GM12892 (cell line): ENCODE data around the gene RAPGEF1.

Experiments used
- DNase-seq: peaks from one replicate; pipeline ENCODE4 v3.0.0; 2011; ENCODE audit not compliant: insufficient read length
- FAIRE-seq: peaks from 2 replicates; lab custom pipeline; 2011; peaks lifted over from hg19 to GRCh38; lab: Jason Lieb, UNC
- POLR2A ChIP-seq: IDR thresholded peaks from 2 replicates; pipeline ENCODE4 v1.6.1; 2011; ENCODE audit warnings: low read depth, low read length, control low read depth
- POLR2AphosphoS5 ChIP-seq: IDR thresholded peaks from 2 replicates; pipeline ENCODE4 v1.6.1; 2011; ENCODE audit warnings: low read depth, low read length, control low read depth
- TAF1 ChIP-seq: IDR thresholded peaks from 2 replicates; pipeline ENCODE4 v1.6.1; 2011; ENCODE audit warnings: low read depth, mild to moderate bottlenecking, control low read depth, low read length, borderline replicate concordance

The RAPGEF1 gene

DNA sequence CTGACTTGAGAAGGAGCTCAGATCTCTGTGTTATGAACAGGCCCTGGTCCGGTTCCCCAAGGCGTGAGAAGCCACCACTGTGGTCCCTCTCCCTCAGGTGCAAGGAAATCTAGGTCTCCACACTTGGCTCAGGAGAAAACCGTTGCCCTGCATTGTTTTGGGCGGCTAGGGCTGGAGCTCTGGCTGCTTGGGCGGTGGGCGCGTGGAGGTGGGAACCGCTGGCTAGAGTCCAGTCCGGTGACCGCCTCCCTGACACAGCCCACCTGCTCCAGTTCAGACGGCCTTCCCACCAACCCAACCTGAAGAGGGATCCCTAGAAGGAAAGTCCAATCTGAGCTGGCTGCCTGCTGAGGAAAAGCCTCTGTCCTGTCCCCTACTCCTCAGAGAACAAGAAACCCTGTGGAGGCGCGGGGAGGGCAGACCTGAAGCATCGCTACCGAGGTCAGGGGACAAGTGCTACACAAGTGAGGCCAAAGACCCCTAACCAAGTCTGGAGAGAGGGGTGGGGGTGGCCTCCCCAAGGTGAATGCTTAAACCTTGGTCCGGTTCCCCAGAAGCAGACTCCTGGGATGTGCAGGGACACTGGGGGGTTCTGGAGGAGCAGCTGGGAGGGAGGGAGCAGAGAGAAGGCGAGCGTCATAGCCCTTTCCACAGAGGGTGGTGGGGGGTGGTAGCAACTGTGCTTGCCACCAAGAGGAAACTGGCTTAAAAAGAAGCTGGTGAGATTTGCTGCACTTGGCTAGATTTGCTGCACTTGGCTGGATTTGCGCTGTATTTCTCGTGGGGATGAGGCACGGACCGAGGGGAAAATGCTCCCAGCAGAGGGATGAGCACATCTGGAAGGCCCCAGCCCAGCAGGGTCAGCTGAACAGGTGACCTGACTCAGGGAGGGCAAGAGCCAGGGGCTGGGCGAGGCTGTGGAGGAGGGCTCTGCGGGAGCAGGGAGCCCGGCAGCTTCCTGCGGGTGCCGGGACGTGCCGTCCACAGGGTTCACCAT lies 65.2 kb downstream of the RAPGEF1 start:
- DNase-seq, result no peak
- TF ChIP-seq POLR2A (peak; percentile 4; the same call in 1 of the 2 replicates), TAF1 (no peak)
- FAIRE-seq, result no peak

- no peak for DNase-seq
- FAIRE-seq, result peak; percentile 33
- no peak for TF ChIP-seq POLR2A
- TF ChIP-seq TAF1, result no peak; the same call in 1 of the 2 replicates
- TF ChIP-seq POLR2AphosphoS5, result no peak
Observed at GRCh38 chr9:131673531-131673930, 66.3 kb downstream of the RAPGEF1 start.

GRCh38 chr9:131673068-131673467 lies 66.8 kb downstream of the RAPGEF1 start:
- FAIRE-seq, result no peak
- TF ChIP-seq TAF1 (no peak), POLR2A (no peak), POLR2AphosphoS5 (no peak)
- DNase-seq, result no peak

GRCh38 chr9:131672451-131672850 lies 67.4 kb downstream of the RAPGEF1 start:
- no peak for DNase-seq
- TF ChIP-seq TAF1 (no peak), POLR2A (no peak), POLR2AphosphoS5 (no peak)
- FAIRE-seq, result no peak

DNA sequence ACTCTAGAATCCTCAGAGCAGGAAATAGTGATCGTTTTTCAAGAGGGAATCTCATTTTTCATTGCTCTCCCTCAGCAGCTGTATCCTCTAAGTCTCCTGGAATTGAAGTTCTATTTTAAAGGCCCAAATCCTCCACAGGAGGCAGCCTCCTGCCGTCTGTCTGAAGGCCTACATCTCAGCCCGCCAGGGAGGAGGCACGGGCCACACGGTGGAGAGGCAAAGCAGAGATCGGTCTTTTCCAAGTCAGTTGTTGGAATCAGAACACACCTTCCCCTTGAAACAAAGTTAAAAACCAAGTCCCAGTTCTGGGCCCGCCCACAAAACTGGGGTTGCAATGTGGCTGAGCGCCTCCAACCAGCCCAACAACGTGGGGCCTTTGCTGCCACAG lies 68.7 kb downstream of the RAPGEF1 start:
- FAIRE-seq (no peak), DNase-seq (no peak)
- TF ChIP-seq POLR2A (no peak), POLR2AphosphoS5 (no peak), TAF1 (no peak)

DNA sequence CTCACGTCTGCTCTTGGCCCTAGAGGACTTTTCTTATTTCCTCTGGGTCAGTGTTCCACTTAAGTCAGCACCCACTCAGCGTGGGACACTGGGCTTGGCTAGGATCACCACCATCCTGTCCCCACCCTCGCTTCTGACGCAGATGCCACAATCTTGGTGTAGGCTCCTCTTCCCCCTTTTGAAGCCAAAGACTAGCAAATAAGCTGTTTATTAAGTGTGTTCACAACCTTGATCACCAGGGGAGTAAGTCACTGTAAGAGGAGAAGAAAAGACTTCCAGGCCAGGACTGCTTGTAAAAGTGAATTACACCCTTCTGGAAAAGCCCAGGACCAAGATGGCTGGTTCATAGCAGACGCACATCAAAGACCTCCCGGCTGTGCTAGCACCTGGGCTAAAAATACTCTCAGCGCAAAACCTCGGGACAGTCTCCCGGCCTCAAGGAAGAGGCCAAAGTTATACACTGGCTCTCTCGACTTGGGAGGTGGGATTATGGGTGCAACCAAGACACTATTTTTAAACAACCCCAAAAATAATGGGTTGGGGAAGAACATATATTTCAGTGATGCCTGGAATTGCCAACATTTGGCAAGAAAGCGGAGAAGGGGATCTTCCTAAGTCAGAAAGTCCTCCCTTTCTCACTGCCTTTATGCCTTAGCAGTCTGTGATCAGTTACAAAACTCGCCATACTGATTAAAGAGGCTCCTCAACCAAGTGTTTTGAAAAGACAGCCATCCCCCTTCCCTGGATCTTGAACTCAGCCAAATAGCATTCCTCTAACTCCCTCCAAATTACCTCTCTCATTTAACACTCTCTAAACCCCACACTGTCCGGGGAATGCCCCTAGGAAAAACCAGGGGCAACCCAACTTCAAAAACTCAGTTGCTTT lies 69.4 kb downstream of the RAPGEF1 start:
- no peak for DNase-seq
- FAIRE-seq, result peak; percentile 9
- TF ChIP-seq TAF1, result no peak
- 0 out of 2 replicates have a peak, but pooled peaks have one; percentile 1 for TF ChIP-seq POLR2AphosphoS5
- no peak; the same call in 1 of the 2 replicates for TF ChIP-seq POLR2A

DNA sequence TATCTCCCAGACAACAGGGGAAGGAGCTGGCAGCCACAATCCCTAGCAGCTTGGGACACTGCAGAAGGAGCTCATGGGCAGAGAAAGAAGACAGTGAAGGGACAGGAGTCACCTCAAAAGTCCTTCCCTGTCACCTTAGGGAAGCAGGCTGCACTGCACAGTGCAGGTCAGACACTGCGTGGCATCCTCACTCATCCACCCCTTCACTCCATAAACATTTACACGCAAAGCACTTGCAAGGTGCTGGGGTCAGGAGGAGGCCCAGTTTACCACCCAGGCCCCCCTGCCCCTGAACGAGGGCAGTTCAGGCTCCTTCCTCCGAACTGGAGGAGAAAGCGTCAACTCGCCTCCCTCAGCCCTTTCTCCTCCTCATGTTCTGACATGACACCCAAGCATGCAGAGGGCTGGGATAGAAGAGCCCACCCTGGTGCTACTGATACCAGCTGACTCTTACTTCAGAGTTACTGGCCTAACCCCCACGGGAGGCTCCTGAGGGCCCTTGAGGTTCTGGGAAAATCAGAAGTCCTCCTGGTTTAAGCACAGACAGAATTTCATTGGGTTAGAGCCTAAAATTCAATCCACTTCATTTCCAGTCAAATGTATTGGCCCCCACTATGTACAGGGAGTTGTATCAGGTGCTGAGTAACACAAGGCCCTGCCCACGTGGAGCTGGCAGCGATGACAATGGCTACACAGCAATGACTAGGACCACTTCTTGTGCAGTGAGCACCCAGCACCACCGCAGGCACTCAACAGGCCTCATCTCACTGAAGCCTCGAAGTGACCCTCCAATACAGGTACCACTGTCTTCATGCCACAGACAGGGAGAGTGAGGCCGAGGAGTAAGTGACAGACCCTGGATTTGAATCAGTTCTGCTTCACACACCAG lies 70.4 kb downstream of the RAPGEF1 start:
- TF ChIP-seq POLR2A, result peak; percentile 52
- TF ChIP-seq TAF1, result no peak
- TF ChIP-seq POLR2AphosphoS5, result 0 out of 2 replicates have a peak, but pooled peaks have one; percentile 14
- FAIRE-seq, result no peak
- DNase-seq, result no peak

- no peak for DNase-seq
- TF ChIP-seq POLR2AphosphoS5, result no peak; the same call in 1 of the 2 replicates
- TF ChIP-seq POLR2A, result 0 out of 2 replicates have a peak, but pooled peaks have one; percentile 3
- peak; percentile 74 for FAIRE-seq
Observed at GRCh38 chr9:131668439-131669268, 71.2 kb downstream of the RAPGEF1 start.

DNA sequence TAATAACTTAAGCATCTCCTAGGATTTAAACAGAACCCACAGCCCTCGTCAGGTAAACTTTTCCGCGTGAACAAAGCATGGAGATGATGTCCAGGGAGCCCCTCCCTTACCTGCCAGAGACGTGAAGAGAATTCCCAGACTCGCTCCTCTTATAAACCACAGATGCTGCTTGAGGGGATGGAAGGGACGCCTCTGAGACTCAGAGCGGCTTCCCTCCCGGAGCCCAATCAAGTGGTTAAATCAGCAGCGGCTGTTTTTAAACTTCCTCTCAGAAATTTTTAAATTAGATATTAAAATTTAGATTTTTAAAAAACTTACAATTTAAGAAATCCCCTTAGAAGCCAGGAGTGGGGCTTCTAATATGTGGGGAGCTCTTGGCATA lies 71.8 kb downstream of the RAPGEF1 start:
- peak; percentile 2; the same call in 1 of the 2 replicates for TF ChIP-seq POLR2A
- no peak for TF ChIP-seq POLR2AphosphoS5
- FAIRE-seq, result no peak
- DNase-seq, result no peak

DNA sequence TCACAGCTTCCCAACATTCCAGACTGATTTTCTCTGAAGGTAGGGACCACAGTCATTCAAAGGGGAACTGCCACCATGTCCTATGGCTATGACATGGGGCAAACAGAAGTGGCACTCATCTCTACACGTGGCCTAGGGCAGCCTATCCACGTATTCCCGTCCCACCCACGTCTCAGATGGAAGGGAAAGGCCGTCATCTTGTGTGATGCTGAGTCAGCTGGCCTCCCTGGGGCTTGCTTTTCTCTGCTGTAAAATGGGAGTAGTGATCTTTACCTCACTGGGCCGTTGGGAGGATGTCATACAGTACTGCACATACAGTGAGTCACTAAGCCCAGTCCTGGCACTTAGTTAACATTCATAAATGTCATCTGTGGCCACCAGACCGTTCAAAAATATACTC lies 72.3 kb downstream of the RAPGEF1 start:
- TF ChIP-seq POLR2AphosphoS5 (no peak), TAF1 (no peak), POLR2A (0 out of 2 replicates have a peak, but pooled peaks have one; percentile 7)
- DNase-seq (no peak), FAIRE-seq (peak; percentile 93)
